ENCODE results near the gene BAG3.

DNA sequence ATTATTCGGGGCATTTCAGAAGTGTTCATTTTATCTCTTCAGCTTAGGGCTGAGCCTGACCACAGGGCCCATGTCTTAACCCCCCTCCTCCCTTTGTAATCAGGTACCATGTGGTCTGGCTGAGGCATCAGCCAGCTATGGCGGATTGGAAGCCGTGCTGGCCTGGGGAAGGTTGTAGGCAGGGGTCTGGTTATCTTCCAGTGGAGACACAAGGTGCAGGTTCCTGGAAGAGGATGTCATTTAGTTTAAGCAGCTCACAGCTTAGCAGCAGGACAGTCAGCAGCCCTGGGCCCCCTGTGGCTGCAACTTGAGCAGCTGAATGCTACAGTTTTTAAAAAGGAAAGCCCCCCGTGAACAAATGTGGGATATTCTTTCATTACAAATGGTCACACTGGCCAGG, 22.1 kb downstream of the BAG3 start:
- TF ChIP-seq, protein P1, sequence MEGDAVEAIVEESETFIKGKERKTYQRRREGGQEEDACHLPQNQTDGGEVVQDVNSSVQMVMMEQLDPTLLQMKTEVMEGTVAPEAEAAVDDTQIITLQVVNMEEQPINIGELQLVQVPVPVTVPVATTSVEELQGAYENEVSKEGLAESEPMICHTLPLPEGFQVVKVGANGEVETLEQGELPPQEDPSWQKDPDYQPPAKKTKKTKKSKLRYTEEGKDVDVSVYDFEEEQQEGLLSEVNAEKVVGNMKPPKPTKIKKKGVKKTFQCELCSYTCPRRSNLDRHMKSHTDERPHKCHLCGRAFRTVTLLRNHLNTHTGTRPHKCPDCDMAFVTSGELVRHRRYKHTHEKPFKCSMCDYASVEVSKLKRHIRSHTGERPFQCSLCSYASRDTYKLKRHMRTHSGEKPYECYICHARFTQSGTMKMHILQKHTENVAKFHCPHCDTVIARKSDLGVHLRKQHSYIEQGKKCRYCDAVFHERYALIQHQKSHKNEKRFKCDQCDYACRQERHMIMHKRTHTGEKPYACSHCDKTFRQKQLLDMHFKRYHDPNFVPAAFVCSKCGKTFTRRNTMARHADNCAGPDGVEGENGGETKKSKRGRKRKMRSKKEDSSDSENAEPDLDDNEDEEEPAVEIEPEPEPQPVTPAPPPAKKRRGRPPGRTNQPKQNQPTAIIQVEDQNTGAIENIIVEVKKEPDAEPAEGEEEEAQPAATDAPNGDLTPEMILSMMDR (IDR thresholded peaks at IDR 0.05; ENCODE audit: poor library complexity, severe bottlenecking): no peak
- TF ChIP-seq POLR2AphosphoS5 (IDR thresholded peaks at IDR 0.05) (no peak), EZH2 (IDR thresholded peaks at IDR 0.05; ENCODE audit: borderline replicate concordance, insufficient read depth, low read length, poor library complexity, severe bottlenecking) (no peak)

Data from neural cell (in vitro differentiated cells).